Neural progenitor cell (in vitro differentiated cells): ENCODE measurements around the gene KIRREL3. TPM values are rescaled to one million over a fixed set of nuclear protein-coding genes. Genes with fewer than 3 reads are reported as not detected.
A peak's percentile ranks its signal among the peaks of the same experiment; 100 is the strongest.

Source experiments
- DNase-seq: peaks from one replicate; pipeline ENCODE4 v3.0.0-alpha.2; 2016; ENCODE audit warnings: low spot score
- H2AFZ ChIP-seq: fragments of 200-600 bp; sonication (generic); replicated peaks from 2 replicates; pipeline ENCODE4 v1.6.1; 2016; ENCODE audit warnings: antibody characterized with exemption
- H3F3A ChIP-seq: fragments of 200-600 bp; sonication (generic); 2 replicates; pipeline ENCODE4 v1.6.1; 2016; ENCODE audit warnings: antibody characterized with exemption, low read depth
- H3K27ac ChIP-seq: fragments of 200-600 bp; sonication (generic); 2 replicates; pipeline ENCODE4 v1.5.1; 2016; ENCODE audit warnings: mild to moderate bottlenecking
- H3K27me3 ChIP-seq: fragments of 200-600 bp; sonication (generic); 2 replicates; pipeline ENCODE4 v1.6.1; 2016; ENCODE audit warnings: mild to moderate bottlenecking, moderate library complexity
- H3K36me3 ChIP-seq: fragments of 200-600 bp; sonication (generic); 2 replicates; pipeline ENCODE4 v1.5.1; 2016
- H3K4me1 ChIP-seq: fragments of 200-600 bp; sonication (generic); 2 replicates; pipeline ENCODE4 v1.6.1; 2016; ENCODE audit warnings: mixed run types
- H3K4me2 ChIP-seq: fragments of 200-600 bp; sonication (generic); 2 replicates; pipeline ENCODE4 v1.6.1; 2016
- H3K4me3 ChIP-seq: fragments of 200-600 bp; sonication (generic); 2 replicates; pipeline ENCODE4 v1.5.1; 2016
- H3K79me2 ChIP-seq: fragments of 200-600 bp; sonication (generic); 2 replicates; pipeline ENCODE4 v1.6.1; 2016; ENCODE audit warnings: low read depth
- H3K9ac ChIP-seq: fragments of 200-600 bp; sonication (generic); 2 replicates; pipeline ENCODE4 v1.6.1; 2016
- H3K9me3 ChIP-seq: fragments of 200-600 bp; sonication (generic); 2 replicates; pipeline ENCODE4 v1.5.1; 2016; ENCODE audit warnings: low read depth
- H4K20me1 ChIP-seq: fragments of 200-600 bp; sonication (generic); 2 replicates; pipeline ENCODE4 v1.6.1; 2016; ENCODE audit warnings: low read depth
- H3K27ac Mint-ChIP-seq: 3 replicates; pipeline ENCODE4 v1.8.0; 2021; ENCODE audit warnings: mixed read lengths
- H3K27me3 Mint-ChIP-seq: 2 replicates; pipeline ENCODE4 v1.8.0; 2022; ENCODE audit warnings: low read depth, mild to moderate bottlenecking, inconsistent platforms, moderate library complexity, mixed read lengths; ENCODE audit not compliant: insufficient read depth
- H3K36me3 Mint-ChIP-seq: 3 replicates; pipeline ENCODE4 v1.8.0; 2021; ENCODE audit warnings: mixed read lengths
- H3K4me1 Mint-ChIP-seq: 3 replicates; pipeline ENCODE4 v1.8.0; 2021; ENCODE audit warnings: mixed read lengths
- H3K4me3 Mint-ChIP-seq: 3 replicates; pipeline ENCODE4 v1.8.0; 2021; ENCODE audit warnings: mild to moderate bottlenecking, moderate library complexity, mixed read lengths
- H3K9me3 Mint-ChIP-seq: 3 replicates; pipeline ENCODE4 v1.8.0; 2020; ENCODE audit warnings: mixed read lengths
- EZH2 ChIP-seq: fragments of 200-600 bp; sonication (generic); IDR thresholded peaks from 2 replicates; pipeline ENCODE4 v1.6.1; 2017; ENCODE audit warnings: antibody characterized with exemption, mild to moderate bottlenecking, moderate library complexity
- EZH2phosphoT487 ChIP-seq: fragments of 200-600 bp; sonication (generic); IDR thresholded peaks from 2 replicates; pipeline ENCODE4 v1.6.1; 2017; ENCODE audit warnings: antibody characterized with exemption
- total RNA-seq: library from RNA; depleted of rRNA; stranded (reverse); fragments of >200 nt; gene quantifications from 2 replicates; pipeline ENCODE4 v1.2.3, GENCODE V29; 2015; ENCODE audit warnings: low replicate concordance
- TF ChIP-seq, protein P1 (sequence below): fragments of 200-600 bp; sonication (generic); IDR thresholded peaks from 2 replicates; pipeline ENCODE4 v1.5.1; 2017; ENCODE audit warnings: antibody characterized with exemption, mild to moderate bottlenecking

KIRREL3 gene
- total RNA-seq, 1 donor from 2014 or later: 1.1 TPM

DNA sequence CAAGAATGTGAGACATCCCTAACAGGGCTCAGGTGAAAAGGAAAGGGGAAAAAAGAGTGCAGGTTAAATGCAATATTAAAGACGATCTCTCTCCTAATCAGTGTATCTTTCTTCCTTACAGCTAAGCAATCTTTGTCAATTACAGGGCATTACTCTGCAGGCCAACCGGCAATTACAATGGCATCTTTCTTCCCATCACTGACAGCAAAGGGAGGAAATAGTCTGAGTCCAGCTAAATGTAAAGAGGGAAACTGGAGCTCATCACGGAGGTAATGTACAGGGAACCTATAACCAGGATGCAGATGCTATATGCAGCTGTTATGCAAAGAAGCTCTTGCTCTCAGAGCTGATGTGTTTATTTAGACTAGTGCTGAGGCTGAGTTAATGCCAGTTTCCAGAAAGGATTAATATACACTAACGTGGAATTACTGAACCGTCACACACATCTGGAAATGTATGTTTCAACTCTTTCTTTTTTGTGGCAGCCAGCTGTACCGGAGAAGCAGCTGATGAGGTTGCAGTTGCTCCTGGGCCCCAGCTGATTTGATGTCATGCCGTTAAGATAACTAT lies 121.6 kb downstream of the KIRREL3 start:
- Mint-ChIP-seq H3K4me3 (no peak overlapping the region), H3K4me1 (peaks cover 15% of the 10 kb centered on the region), H3K27ac (no peak overlapping the region), H3K9me3 (no peaks in the 10 kb centered on the region), H3K36me3 (no peaks in the 10 kb centered on the region), H3K27me3 (peaks cover 2% of the 10 kb centered on the region)
- no peak overlapping the region for H3K4me2 ChIP-seq
- TF ChIP-seq EZH2: no peak
- no peak for TF ChIP-seq EZH2phosphoT487
- TF ChIP-seq, protein P1, sequence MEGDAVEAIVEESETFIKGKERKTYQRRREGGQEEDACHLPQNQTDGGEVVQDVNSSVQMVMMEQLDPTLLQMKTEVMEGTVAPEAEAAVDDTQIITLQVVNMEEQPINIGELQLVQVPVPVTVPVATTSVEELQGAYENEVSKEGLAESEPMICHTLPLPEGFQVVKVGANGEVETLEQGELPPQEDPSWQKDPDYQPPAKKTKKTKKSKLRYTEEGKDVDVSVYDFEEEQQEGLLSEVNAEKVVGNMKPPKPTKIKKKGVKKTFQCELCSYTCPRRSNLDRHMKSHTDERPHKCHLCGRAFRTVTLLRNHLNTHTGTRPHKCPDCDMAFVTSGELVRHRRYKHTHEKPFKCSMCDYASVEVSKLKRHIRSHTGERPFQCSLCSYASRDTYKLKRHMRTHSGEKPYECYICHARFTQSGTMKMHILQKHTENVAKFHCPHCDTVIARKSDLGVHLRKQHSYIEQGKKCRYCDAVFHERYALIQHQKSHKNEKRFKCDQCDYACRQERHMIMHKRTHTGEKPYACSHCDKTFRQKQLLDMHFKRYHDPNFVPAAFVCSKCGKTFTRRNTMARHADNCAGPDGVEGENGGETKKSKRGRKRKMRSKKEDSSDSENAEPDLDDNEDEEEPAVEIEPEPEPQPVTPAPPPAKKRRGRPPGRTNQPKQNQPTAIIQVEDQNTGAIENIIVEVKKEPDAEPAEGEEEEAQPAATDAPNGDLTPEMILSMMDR: no peak
- no peaks in the 10 kb centered on the region for H3F3A ChIP-seq
- H4K20me1 ChIP-seq: no peaks in the 10 kb centered on the region
- no peak overlapping the region for H2AFZ ChIP-seq
- peaks cover 4% of the 10 kb centered on the region for H3K4me1 ChIP-seq
- H3K36me3 ChIP-seq: no peaks in the 10 kb centered on the region
- H3K9me3 ChIP-seq: no peaks in the 10 kb centered on the region
- H3K27me3 ChIP-seq: no peaks in the 10 kb centered on the region
- no peak overlapping the region for H3K4me3 ChIP-seq
- H3K9ac ChIP-seq: no peak overlapping the region
- H3K79me2 ChIP-seq: no peaks in the 10 kb centered on the region
- no peak overlapping the region for H3K27ac ChIP-seq
- DNase-seq: no peak

DNA sequence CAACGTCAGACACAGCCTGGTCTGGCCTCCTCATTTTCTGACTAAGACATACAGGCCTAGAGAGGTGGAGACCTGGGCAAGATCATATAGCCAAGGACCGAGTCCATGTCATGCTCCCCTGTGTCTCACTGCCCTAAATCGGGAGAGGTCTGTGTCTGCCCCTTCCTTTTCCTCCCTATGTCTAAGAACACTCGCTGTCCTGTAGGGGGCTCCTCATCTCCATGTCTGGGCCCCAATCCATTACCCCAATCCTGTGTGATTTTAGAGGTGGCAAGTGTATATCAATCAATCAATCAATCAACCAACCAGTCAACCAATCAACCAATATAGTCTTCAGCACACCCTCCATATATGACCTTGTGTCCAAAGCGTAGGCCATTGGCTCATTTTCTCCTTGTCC lies 125.7 kb downstream of the KIRREL3 start:
- Histone ChIP-seq H3F3A (no peaks in the 10 kb centered on the region), H3K4me3 (no peak overlapping the region), H3K4me2 (no peak overlapping the region), H3K4me1 (no peaks in the 10 kb centered on the region), H3K9ac (no peak overlapping the region), H2AFZ (no peak overlapping the region), H3K27ac (no peak overlapping the region), H4K20me1 (no peaks in the 10 kb centered on the region), H3K9me3 (no peaks in the 10 kb centered on the region), H3K27me3 (no peaks in the 10 kb centered on the region), H3K36me3 (no peaks in the 10 kb centered on the region), H3K79me2 (no peaks in the 10 kb centered on the region)
- peaks cover 4% of the 10 kb centered on the region for H3K4me1 Mint-ChIP-seq
- no peak overlapping the region for H3K27ac Mint-ChIP-seq
- no peak overlapping the region for H3K4me3 Mint-ChIP-seq
- peaks cover 4% of the 10 kb centered on the region for H3K27me3 Mint-ChIP-seq
- TF ChIP-seq EZH2phosphoT487: no peak
- TF ChIP-seq, protein P1: peak; percentile 60
- peak; percentile 56 for DNase-seq
- H3K9me3 Mint-ChIP-seq: peaks cover 15% of the 10 kb centered on the region
- peaks cover 6% of the 10 kb centered on the region for H3K36me3 Mint-ChIP-seq

DNA sequence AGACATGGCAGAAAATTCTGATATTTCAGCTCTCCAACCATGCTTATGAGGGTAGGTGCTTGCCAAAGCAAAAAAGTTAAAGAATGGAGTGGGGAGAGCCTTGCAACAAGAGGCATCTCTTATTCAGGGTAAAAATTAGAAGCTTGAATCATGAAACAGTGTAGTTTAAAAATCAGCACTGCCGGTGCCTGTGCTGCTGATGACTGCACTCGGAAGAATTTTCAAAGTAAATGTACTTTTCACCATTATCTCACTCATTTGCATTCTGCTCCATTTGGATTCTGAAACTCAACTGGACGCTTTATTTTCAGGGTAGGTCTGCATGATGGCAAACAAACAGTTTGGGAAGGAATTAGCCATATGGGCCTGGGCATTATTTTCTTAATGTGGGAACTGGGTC lies 126.3 kb downstream of the KIRREL3 start:
- Histone ChIP-seq H3K36me3 (no peaks in the 10 kb centered on the region), H3K9me3 (no peaks in the 10 kb centered on the region), H4K20me1 (no peaks in the 10 kb centered on the region), H3K27me3 (no peaks in the 10 kb centered on the region), H3K9ac (no peak overlapping the region), H3K4me1 (no peaks in the 10 kb centered on the region), H3K79me2 (no peaks in the 10 kb centered on the region), H3K4me3 (no peak overlapping the region), H3K27ac (no peak overlapping the region), H2AFZ (no peak overlapping the region), H3K4me2 (no peak overlapping the region), H3F3A (no peaks in the 10 kb centered on the region)
- Mint-ChIP-seq H3K4me1 (no peaks in the 10 kb centered on the region), H3K27ac (no peak overlapping the region), H3K27me3 (peaks cover 4% of the 10 kb centered on the region), H3K36me3 (peaks cover 6% of the 10 kb centered on the region), H3K4me3 (no peak overlapping the region), H3K9me3 (peaks cover 15% of the 10 kb centered on the region)
- no peak for TF ChIP-seq EZH2
- TF ChIP-seq, protein P1: no peak
- no peak for TF ChIP-seq EZH2phosphoT487
- no peak for DNase-seq
